IMR-90 (cell line): ENCODE data around the gene CETN2.

Experiments used
- BHLHE40 ChIP-seq: fragments of 150-350 bp; IDR thresholded peaks from 2 replicates; pipeline ENCODE4 v1.6.1; 2016; ENCODE audit warnings: mild to moderate bottlenecking, low read depth, low read length
- MAFK ChIP-seq: IDR thresholded peaks from 2 replicates; pipeline ENCODE4 v1.6.1; 2012; ENCODE audit warnings: low read depth, low read length, improper control_type of control experiment
- POLR2A ChIP-seq: IDR thresholded peaks from 2 replicates; pipeline ENCODE4 v1.6.1; 2012; ENCODE audit warnings: mild to moderate bottlenecking, low read depth, low read length
- RAD21 ChIP-seq: IDR thresholded peaks from 2 replicates; pipeline ENCODE4 v1.6.1; 2012; ENCODE audit warnings: low read length, improper control_type of control experiment
- RFX5 ChIP-seq: IDR thresholded peaks from 2 replicates; pipeline ENCODE4 v1.8.0; 2012; ENCODE audit warnings: low read depth, mild to moderate bottlenecking, low read length, moderate library complexity
- SMC3 ChIP-seq: fragments of 150-350 bp; IDR thresholded peaks from 2 replicates; pipeline ENCODE4 v1.6.1; 2016; ENCODE audit warnings: low read depth, mild to moderate bottlenecking, antibody characterized with exemption, low read length, moderate library complexity
- TF ChIP-seq, protein P1 (sequence below): conservative IDR thresholded peaks from 2 replicates; pipeline ENCODE4 v1.5.1; 2012; ENCODE audit warnings: mild to moderate bottlenecking, low read depth, low read length, improper control_type of control experiment
- TF ChIP-seq, protein P2 (sequence below): fragments of 150-350 bp; IDR thresholded peaks from 2 replicates; pipeline ENCODE4 v1.6.1; 2017; ENCODE audit warnings: mild to moderate bottlenecking, antibody characterized with exemption, low read length, low read depth
- TF ChIP-seq, protein P3 (sequence below): fragments of 150-350 bp; IDR thresholded peaks from 2 replicates; pipeline ENCODE4 v1.6.1; 2016; ENCODE audit warnings: low read depth, mild to moderate bottlenecking, low read length, moderate library complexity, borderline replicate concordance

DNA sequence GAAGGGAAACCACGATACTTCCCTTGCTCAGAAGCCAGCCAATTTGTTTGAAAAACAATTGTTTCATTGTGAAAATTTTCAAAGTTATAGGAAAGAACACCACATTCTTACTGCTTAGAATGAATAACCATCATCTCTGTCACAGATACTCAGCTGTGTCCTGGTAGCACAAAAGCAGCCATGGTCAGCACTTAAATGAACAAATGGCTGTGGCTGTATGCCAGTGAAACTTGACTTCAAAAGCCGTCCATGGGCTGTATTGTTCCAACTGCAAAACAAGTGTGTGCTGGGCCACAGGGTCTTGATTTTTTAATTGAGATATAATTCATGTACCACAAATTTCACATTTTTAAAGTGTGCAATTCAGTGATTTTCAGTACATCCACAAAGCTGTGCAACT lies 19.9 kb upstream of the CETN2 start:
- TF ChIP-seq RFX5 = no peak
- TF ChIP-seq, protein P1, sequence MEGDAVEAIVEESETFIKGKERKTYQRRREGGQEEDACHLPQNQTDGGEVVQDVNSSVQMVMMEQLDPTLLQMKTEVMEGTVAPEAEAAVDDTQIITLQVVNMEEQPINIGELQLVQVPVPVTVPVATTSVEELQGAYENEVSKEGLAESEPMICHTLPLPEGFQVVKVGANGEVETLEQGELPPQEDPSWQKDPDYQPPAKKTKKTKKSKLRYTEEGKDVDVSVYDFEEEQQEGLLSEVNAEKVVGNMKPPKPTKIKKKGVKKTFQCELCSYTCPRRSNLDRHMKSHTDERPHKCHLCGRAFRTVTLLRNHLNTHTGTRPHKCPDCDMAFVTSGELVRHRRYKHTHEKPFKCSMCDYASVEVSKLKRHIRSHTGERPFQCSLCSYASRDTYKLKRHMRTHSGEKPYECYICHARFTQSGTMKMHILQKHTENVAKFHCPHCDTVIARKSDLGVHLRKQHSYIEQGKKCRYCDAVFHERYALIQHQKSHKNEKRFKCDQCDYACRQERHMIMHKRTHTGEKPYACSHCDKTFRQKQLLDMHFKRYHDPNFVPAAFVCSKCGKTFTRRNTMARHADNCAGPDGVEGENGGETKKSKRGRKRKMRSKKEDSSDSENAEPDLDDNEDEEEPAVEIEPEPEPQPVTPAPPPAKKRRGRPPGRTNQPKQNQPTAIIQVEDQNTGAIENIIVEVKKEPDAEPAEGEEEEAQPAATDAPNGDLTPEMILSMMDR = no peak
- no peak for TF ChIP-seq SMC3
- TF ChIP-seq MAFK = no peak
- TF ChIP-seq, protein P2, sequence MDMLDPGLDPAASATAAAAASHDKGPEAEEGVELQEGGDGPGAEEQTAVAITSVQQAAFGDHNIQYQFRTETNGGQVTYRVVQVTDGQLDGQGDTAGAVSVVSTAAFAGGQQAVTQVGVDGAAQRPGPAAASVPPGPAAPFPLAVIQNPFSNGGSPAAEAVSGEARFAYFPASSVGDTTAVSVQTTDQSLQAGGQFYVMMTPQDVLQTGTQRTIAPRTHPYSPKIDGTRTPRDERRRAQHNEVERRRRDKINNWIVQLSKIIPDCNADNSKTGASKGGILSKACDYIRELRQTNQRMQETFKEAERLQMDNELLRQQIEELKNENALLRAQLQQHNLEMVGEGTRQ = no peak
- TF ChIP-seq RAD21 = no peak
- TF ChIP-seq, protein P3, sequence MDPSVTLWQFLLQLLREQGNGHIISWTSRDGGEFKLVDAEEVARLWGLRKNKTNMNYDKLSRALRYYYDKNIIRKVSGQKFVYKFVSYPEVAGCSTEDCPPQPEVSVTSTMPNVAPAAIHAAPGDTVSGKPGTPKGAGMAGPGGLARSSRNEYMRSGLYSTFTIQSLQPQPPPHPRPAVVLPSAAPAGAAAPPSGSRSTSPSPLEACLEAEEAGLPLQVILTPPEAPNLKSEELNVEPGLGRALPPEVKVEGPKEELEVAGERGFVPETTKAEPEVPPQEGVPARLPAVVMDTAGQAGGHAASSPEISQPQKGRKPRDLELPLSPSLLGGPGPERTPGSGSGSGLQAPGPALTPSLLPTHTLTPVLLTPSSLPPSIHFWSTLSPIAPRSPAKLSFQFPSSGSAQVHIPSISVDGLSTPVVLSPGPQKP = no peak
- no peak for TF ChIP-seq POLR2A
- TF ChIP-seq BHLHE40 = no peak
